H1 (cell line): ENCODE results near the gene GPR87.

ENCODE experiments used
- RNF2 ChIP-seq: fragments of 200-900, 300-1000 bp; sonication (generic); IDR thresholded peaks from 2 replicates; pipeline ENCODE4 v1.7.1; 2016; ENCODE audit warnings: borderline replicate concordance, low read depth, mild to moderate bottlenecking, antibody characterized with exemption, low read length; ENCODE audit not compliant: poor library complexity, severe bottlenecking; ENCODE audit errors: missing control alignments
- SUZ12 ChIP-seq: fragments of 200-600 bp; sonication (generic); IDR thresholded peaks from 2 replicates; pipeline ENCODE4 v1.6.1; 2012; ENCODE audit warnings: mild to moderate bottlenecking, inconsistent platforms, low read length, moderate library complexity, mixed read lengths
- TEAD4 ChIP-seq: IDR thresholded peaks from 2 replicates; pipeline ENCODE4 v1.6.1; 2012; ENCODE audit warnings: low read depth, low read length, inconsistent platforms, mixed read lengths
- TF ChIP-seq, protein P1 (sequence below), 3 experiments: IDR thresholded peaks; 1 replicate in 2 of 3; 2 replicates in 1 of 3; pipeline versions ENCODE4 v1.5.1 to v1.6.1; 2011; ENCODE audit warnings: low read length in 3 of 3, mild to moderate bottlenecking in 3 of 3, inconsistent platforms in 2 of 3, low read depth in 1 of 3, moderate library complexity in 1 of 3; ENCODE audit not compliant: insufficient read depth in 1 of 3; ENCODE audit errors: control extremely low read depth in 1 of 3
- TF ChIP-seq, protein P2 (sequence below): IDR thresholded peaks from 2 replicates; pipeline ENCODE4 v1.6.1; 2011; ENCODE audit warnings: low read depth, mild to moderate bottlenecking, low read length; ENCODE audit not compliant: insufficient read depth

DNA sequence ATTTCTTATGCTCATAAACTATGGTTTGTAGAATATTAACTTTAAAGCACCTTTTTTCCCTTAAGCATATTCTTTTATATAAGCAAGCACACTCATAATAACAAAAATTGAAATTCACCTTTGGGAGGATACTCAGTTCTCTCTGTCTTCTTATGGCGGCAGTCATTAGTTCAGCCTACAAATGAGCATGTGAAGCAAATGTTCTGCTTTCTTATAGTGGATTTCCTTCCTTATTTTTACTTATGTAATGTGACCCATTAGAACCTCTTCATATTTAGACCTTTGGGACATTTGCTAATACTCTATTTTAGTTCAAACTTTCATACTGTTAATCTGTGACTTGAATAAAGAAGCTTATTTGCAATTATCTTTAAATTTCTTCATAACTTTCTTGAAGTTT, 12.7 kb upstream of the GPR87 start, which contains the start of gene P2RY13:
- TF ChIP-seq SUZ12 (no peak), TEAD4 (no peak), RNF2 (no peak)
- TF ChIP-seq, protein P1, sequence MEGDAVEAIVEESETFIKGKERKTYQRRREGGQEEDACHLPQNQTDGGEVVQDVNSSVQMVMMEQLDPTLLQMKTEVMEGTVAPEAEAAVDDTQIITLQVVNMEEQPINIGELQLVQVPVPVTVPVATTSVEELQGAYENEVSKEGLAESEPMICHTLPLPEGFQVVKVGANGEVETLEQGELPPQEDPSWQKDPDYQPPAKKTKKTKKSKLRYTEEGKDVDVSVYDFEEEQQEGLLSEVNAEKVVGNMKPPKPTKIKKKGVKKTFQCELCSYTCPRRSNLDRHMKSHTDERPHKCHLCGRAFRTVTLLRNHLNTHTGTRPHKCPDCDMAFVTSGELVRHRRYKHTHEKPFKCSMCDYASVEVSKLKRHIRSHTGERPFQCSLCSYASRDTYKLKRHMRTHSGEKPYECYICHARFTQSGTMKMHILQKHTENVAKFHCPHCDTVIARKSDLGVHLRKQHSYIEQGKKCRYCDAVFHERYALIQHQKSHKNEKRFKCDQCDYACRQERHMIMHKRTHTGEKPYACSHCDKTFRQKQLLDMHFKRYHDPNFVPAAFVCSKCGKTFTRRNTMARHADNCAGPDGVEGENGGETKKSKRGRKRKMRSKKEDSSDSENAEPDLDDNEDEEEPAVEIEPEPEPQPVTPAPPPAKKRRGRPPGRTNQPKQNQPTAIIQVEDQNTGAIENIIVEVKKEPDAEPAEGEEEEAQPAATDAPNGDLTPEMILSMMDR (IDR thresholded peaks at IDR 0.05; ENCODE audit: control extremely low read depth in 1 of 3, insufficient read depth in 1 of 3, low read depth in 1 of 3, low read length in 3 of 3), result no peak
- TF ChIP-seq, protein P2, sequence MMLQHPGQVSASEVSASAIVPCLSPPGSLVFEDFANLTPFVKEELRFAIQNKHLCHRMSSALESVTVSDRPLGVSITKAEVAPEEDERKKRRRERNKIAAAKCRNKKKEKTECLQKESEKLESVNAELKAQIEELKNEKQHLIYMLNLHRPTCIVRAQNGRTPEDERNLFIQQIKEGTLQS, result no peak
